HCT116 (cell line): ENCODE results near the gene PRKAG1.

Experiments used
- CBX3 ChIP-seq: IDR thresholded peaks from 2 replicates; pipeline ENCODE4 v1.6.1; 2012; ENCODE audit warnings: low read depth
- CTCF ChIP-seq, 3 experiments: fragments of 200-600 bp in 1 of 3; sonication (generic) in 1 of 3; IDR thresholded peaks in 2 of 3; conservative IDR thresholded peaks in 1 of 3; 2 replicates each; pipeline ENCODE4 v1.5.1; 2012 to 2017; ENCODE audit warnings: low read depth in 2 of 3, low read length in 2 of 3, antibody characterized with exemption in 1 of 3, borderline replicate concordance in 1 of 3, control low read depth in 1 of 3, mild to moderate bottlenecking in 1 of 3, mixed read lengths in 1 of 3, mixed run types in 1 of 3, moderate library complexity in 1 of 3; ENCODE audit not compliant: insufficient read depth in 1 of 3
- EZH2phosphoT487 ChIP-seq: fragments of 200-600 bp; IDR thresholded peaks from 2 replicates; pipeline ENCODE4 v1.6.1; 2018; ENCODE audit warnings: antibody characterized with exemption, borderline replicate concordance
- MAX ChIP-seq: IDR thresholded peaks from 2 replicates; pipeline ENCODE4 v1.6.1; 2012
- POLR2A ChIP-seq: IDR thresholded peaks from 2 replicates; pipeline ENCODE4 v1.7.0; 2011; ENCODE audit warnings: borderline replicate concordance; ENCODE audit not compliant: insufficient read depth, insufficient read length; ENCODE audit errors: extremely low read depth
- POLR2AphosphoS5 ChIP-seq: IDR thresholded peaks from 2 replicates; pipeline ENCODE4 v1.6.1; 2011; ENCODE audit warnings: mild to moderate bottlenecking, low read depth, low read length, moderate library complexity
- RAD21 ChIP-seq: IDR thresholded peaks from 2 replicates; pipeline ENCODE4 v1.6.1; 2012; ENCODE audit warnings: low read depth, mild to moderate bottlenecking
- TCF7L2 ChIP-seq: IDR thresholded peaks from 2 replicates; pipeline ENCODE4 v1.7.0; 2011; ENCODE audit warnings: borderline replicate concordance, inconsistent platforms; ENCODE audit not compliant: insufficient read depth, insufficient read length; ENCODE audit errors: extremely low read depth

GRCh38 chr12:48957141-48958048, 61.2 kb downstream of the PRKAG1 start, which contains the start of gene ARF3:
- TF ChIP-seq CBX3 (no peak), POLR2AphosphoS5 (peak; percentile 80), CTCF (IDR thresholded peaks at IDR 0.05 in 2 of 3, conservative IDR thresholded peaks at IDR 0.05 in 1 of 3; ENCODE audit: borderline replicate concordance in 1 of 3, insufficient read depth in 1 of 3, low read depth in 2 of 3, low read length in 2 of 3) (no peak), RAD21 (no peak), POLR2A (peak; percentile 67), EZH2phosphoT487 (no peak), TCF7L2 (no peak), MAX (no peak)
